GM21360 (cell line): ENCODE results near the gene SLC25A1.

Experiments
- ATAC-seq: cut with Tn5 transposase; IDR thresholded peaks from one replicate; pipeline ENCODE4 v1.9.1; 2021; ENCODE audit warnings: mild to moderate bottlenecking, moderate library complexity; ENCODE audit not compliant: unreplicated experiment

Gene SLC25A1

GRCh38 chr22:19178657-19179496 is at the start of gene SLC25A1:
TSS of gene SLC25A1 (minus strand) at chr22:19178736. CDS start at chr22:19178673, 63 bp downstream.
- peak; percentile 64 for ATAC-seq

DNA sequence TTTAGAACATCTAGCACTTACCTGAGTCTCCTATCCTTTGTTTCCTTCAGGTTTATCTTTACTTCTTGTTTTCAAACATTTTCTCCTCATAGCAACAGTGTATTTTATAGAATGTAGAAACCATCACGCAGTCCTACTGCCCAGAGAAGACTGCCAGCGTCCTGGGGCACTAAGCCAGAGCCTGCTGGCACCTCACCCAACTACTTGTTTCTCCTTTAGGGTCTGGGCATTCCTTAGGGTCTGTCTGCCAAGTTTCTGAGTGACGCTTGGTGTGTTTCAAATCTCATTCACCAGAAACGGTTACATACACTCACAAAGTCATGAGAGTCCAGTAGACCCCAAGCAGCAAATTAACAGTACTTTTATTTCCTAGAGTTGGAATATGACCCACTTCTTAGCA is 49.6 kb upstream of the SLC25A1 start:
- ATAC-seq: no peak

- ATAC-seq: no peak
These were observed 47.9 kb upstream of the SLC25A1 start for GRCh38 chr22:19226428-19226827.

DNA sequence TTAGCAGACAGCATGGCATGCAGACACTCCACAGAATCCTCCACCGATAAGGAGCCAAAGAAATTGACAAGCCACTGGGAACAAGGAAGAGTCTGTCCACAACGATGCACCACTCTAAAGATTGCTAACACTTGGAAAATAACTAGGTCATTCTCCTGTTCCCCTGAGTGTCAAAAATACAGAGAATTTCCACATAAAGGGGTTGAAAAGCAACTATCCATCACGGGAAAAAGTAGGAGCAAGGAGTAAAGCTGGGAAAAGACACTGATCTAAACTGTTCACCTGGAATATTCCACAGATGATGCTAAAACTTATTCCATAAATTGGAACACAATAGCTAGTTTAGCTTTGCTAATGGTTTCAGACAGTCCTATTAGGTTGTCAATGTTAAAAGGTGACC is 47.0 kb upstream of the SLC25A1 start:
- no peak for ATAC-seq

DNA sequence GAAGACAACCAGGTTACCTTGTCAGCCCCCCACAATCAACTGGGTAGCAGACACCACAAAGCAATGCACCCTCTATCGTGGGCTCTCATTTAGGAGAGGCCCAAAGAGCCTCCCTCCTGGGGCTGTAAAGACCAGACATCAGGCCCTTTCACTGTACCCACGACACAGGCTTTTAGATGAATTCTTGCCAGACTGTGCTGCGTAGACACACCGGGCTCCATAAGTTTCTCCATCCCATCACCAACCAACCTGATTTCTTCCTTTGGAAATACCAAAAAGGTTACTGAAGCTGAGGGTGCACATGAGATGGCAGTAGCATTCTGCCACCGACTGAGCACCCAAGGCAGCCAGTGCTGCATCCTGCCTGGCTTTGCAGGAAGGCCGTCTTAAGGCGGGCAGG is 46.4 kb upstream of the SLC25A1 start:
- ATAC-seq: no peak

DNA sequence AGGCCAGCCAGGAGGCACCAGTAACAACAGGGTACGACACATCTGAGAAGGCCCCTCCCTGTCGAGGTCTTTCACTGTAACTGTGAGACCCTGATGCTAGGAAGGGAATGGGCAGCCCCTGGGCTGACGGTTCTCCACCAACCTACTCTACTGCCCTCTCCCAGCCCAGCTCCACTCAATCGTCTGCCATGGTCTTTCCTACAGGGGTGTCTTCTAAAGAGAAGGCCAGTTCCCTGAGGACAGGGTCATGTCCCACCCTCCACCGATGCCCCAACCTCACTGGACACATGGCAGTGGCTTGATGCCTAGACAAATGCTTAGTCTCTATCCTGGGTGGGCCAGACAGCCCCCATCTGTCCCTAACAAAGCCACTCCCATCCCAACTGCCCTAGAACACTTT is 46.0 kb upstream of the SLC25A1 start:
- no peak for ATAC-seq

GRCh38 chr22:19223617-19224016 is 45.1 kb upstream of the SLC25A1 start:
- no peak for ATAC-seq

DNA sequence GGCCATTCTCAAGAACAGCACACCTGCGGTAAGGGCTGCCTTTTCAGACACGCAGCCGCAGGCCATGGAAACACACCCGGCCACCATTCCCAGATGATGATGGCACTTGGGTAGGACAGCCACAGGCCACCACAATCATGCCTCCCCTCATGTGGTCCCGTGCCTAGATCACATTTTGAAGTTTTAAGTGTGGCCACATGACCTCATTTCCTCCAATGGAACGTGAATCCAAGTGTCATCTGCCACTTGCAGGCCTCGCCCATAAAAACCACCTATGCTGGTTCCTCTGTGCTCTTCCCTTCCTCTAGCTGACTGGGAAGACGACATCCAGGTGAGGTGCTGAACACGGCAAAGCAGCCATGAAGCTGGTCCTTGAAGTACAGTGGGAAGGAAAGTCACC is 44.6 kb upstream of the SLC25A1 start:
- ATAC-seq: no peak

- no peak for ATAC-seq
These were observed 43.9 kb upstream of the SLC25A1 start for GRCh38 chr22:19222242-19223005.

GRCh38 chr22:19220867-19221266 is 42.3 kb upstream of the SLC25A1 start:
- no peak for ATAC-seq

- ATAC-seq: no peak
These were observed 40.2 kb upstream of the SLC25A1 start for GRCh38 chr22:19218541-19219233.

GRCh38 chr22:19216579-19216978 is 38.0 kb upstream of the SLC25A1 start:
- no peak for ATAC-seq

DNA sequence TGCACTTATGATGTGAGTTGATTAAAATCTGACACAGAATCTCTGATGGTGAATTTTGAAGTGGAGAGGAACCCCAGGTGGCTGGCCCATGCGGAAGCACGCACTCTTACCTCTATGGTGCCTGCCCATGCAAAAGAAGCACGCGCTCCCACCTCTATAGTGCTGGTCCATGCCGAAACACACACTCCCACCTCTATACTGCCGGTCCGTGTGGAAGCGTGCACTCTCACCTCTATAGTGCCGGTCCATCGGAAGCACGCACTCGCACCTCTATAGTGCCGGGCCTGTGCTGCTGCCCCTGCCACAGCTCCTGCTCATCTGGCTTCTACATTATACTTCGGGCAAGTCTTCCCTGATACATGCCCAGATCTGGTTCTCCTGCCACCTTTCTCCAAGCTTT is 36.8 kb upstream of the SLC25A1 start:
- ATAC-seq: no peak

GRCh38 chr22:19214078-19214473 is 35.5 kb upstream of the SLC25A1 start:
- no peak for ATAC-seq

DNA sequence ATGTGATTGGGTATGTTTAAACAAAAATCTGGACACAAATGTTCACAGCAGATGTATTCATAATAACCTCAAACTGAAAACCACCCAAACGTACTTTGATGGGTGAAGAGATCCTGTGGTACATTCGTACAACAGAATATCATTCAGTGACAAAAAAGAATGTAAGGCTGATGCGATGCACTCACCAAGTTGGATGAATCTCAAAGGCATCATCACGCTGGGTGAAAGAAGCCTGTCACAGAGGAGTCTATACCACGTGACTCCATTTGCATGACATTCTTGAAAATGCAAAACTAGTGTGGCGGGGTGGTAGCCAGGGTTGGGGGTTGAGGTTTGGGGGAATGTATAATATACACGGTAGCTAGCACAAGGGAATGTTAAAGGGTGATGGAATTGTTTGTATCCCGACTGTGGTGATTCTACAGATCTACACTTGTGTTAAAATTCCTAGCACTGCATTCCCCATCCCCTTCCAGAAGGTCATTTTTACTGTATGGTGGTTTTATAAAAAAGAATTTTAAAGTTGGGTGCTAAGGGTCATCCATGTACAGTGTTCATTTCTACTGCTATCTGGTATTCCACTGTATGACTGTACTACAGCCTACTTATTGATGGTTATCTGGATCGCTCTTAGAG is 35.0 kb upstream of the SLC25A1 start:
- ATAC-seq: no peak

GRCh38 chr22:19213001-19213400 is 34.5 kb upstream of the SLC25A1 start:
- no peak for ATAC-seq

DNA sequence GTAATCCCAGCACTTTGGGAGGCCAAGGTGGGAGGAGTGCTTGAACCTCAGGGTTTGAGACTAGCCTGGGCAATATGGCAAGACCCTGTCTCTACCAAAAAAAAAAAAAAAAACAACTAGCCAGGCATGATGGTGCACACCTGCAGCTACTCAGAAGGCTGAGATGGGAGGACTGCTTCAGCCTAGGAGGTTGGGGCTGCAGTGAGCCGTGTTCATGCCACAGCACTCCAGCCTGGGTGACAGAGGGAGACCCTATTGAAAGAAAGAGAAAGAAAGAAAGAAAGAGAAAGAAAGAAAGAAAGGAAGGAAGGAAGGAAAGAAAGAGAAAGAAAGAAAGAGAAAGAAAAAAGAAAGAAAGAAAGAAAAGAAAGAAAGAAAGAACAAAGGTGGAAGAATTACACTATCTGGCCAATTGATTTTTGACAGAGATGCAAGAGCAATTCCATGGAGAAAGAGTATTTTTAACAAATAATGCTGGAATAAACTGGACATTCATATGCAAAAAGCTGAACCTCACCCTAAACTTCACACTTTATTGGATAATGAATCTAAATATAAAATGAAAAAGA is 33.9 kb upstream of the SLC25A1 start:
- ATAC-seq: no peak

DNA sequence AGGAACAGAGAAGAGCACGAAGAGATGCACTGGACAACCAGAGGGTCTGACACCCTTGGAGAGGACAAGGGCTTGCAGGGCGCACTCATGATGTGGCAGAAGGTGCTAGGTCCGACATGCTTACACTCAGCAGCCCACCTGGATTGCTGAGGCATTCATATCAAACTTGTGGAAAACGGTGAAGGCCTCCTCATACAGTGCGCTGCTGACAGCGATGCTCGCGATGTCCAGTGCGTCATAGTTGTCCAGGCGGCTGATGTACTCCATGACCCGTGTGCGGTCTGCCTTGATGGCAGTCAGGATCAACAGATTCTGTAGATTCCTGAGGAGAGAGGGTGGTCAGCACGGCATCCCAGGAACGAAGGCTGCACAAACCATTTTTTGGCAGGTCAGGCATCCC is 31.7 kb upstream of the SLC25A1 start:
- no peak for ATAC-seq

GRCh38 chr22:19208287-19208847 is 29.8 kb upstream of the SLC25A1 start:
- no peak for ATAC-seq

DNA sequence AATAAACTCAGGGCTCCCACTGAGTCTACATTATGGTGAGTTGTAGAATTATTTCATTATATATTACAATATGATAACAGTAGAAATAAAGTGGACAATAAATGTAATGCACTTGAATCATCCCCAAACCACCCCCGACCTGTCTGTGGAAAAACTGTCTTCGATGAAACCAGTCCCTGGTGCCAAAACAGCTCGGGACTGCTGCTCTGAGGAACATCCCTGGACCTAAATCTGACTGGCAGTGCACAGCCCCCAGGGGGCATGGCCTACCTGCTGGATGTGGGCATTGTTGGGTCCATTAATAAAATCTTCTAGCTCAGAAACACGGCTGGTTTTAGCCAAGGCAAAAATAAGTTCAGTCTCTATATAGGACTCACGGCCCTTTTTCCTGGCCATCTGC is 29.3 kb upstream of the SLC25A1 start:
- no peak for ATAC-seq
